B cell (primary cell): ENCODE data around the gene LRRC3. TPM values are rescaled to one million over a fixed set of nuclear protein-coding genes. Genes with fewer than 3 reads are reported as not detected.

ENCODE experiments used
- ATAC-seq: fragments of 200-7000 bp; cut with Tn5 transposase; one replicate; pipeline ENCODE4 v1.10.0; 2021; ENCODE audit warnings: low read depth, mild to moderate bottlenecking, moderate number of reproducible peaks, moderate library complexity
- CTCF ChIA-PET: fragments of 350-600 bp; sonication (Branson Sonifier 250); formaldehyde crosslinking; loops from one replicate; lab custom pipeline; 2021; ENCODE audit warnings: antibody characterized with exemption, inconsistent platforms; lab: Charles Lee
- POLR2A ChIA-PET: fragments of 350-600 bp; sonication (Branson Sonifier 250); formaldehyde crosslinking; loops from one replicate; lab custom pipeline; 2021; ENCODE audit warnings: antibody characterized with exemption; lab: Charles Lee
- DNase-seq: peaks from one replicate; pipeline ENCODE4 v3.0.0; 2013
- H2AFZ ChIP-seq: 2 replicates; pipeline ENCODE4 v1.6.1; 2012; ENCODE audit warnings: mild to moderate bottlenecking, low read depth, low read length; ENCODE audit not compliant: insufficient read depth, poor library complexity, severe bottlenecking
- H3K27ac ChIP-seq, 2 donors: 1 replicate in 1 of 2; 2 replicates in 1 of 2; pipeline ENCODE4 v1.5.1; 2012 to 2013; ENCODE audit warnings: low read length in 2 of 2, mild to moderate bottlenecking in 2 of 2, moderate library complexity in 1 of 2
- H3K27me3 ChIP-seq, 4 experiments: fragments of 200-600 bp in 1 of 4; sonication (generic) in 1 of 4; replicated peaks in 1 of 4; 1 replicate in 2 of 4; 2 replicates in 2 of 4; pipeline versions ENCODE4 v1.6.1 to v1.7.0; 2013 to 2016; ENCODE audit warnings: low read length in 3 of 4, mild to moderate bottlenecking in 2 of 4, mixed read lengths in 1 of 4, moderate library complexity in 1 of 4; ENCODE audit not compliant: insufficient read depth in 4 of 4, control insufficient read depth in 3 of 4; ENCODE audit errors: control extremely low read depth in 1 of 4
- H3K36me3 ChIP-seq, 2 experiments: replicated peaks in 1 of 2; 1 replicate in 1 of 2; 2 replicates in 1 of 2; pipeline versions ENCODE4 v1.6.1 to v1.7.1; 2013; ENCODE audit warnings: low read length in 1 of 2; ENCODE audit not compliant: insufficient read depth in 2 of 2, control insufficient read depth in 1 of 2; ENCODE audit errors: control extremely low read depth in 1 of 2, extremely low read depth in 1 of 2
- H3K4me1 ChIP-seq, 2 donors: fragments of 200-600 bp in 1 of 2; sonication (generic) in 1 of 2; 1 replicate in 1 of 2; 2 replicates in 1 of 2; pipeline versions ENCODE4 v1.5.1 to v1.6.1; 2013 to 2017; ENCODE audit warnings: low read length in 2 of 2; ENCODE audit not compliant: control insufficient read depth in 2 of 2, insufficient read depth in 2 of 2
- H3K4me2 ChIP-seq: replicated peaks from 2 replicates; pipeline ENCODE3; 2012; ENCODE audit warnings: mild to moderate bottlenecking, low read depth, low read length; ENCODE audit not compliant: poor library complexity, severe bottlenecking
- H3K4me3 ChIP-seq, 5 experiments: fragments of 200-600 bp in 1 of 5; sonication (generic) in 1 of 5; 1 replicate in 3 of 5; 2 replicates in 2 of 5; pipeline versions ENCODE4 v1.5.1 to v1.7.0; 2011 to 2016; ENCODE audit warnings: low read length in 4 of 5, mild to moderate bottlenecking in 4 of 5, low read depth in 2 of 5, control low read depth in 1 of 5, moderate library complexity in 1 of 5; ENCODE audit not compliant: insufficient read depth in 1 of 5; ENCODE audit errors: control extremely low read depth in 1 of 5, extremely low read depth in 1 of 5
- H3K79me2 ChIP-seq: fragments of 200-600 bp; sonication (generic); one replicate; pipeline ENCODE4 v1.6.0; 2016; ENCODE audit warnings: low read length; ENCODE audit not compliant: control insufficient read depth, insufficient read depth
- H3K9ac ChIP-seq: fragments of 200-600 bp; sonication (generic); 2 replicates; pipeline ENCODE4 v1.6.1; 2017; ENCODE audit warnings: mild to moderate bottlenecking, low read length, moderate library complexity
- H3K9me3 ChIP-seq, 3 donors: one replicate each; pipeline versions ENCODE4 v1.6.1 to v1.7.1; 2013; ENCODE audit warnings: low read length in 2 of 3; ENCODE audit not compliant: control insufficient read depth in 2 of 3, insufficient read depth in 1 of 3; ENCODE audit errors: control extremely low read depth in 1 of 3
- H4K20me1 ChIP-seq: 2 replicates; pipeline ENCODE4 v1.6.0; 2012; ENCODE audit warnings: mild to moderate bottlenecking, low read length; ENCODE audit not compliant: insufficient read depth, control insufficient read depth, poor library complexity, severe bottlenecking
- H3K27ac Mint-ChIP-seq: one replicate; pipeline ENCODE4 v1.8.0; 2021; ENCODE audit warnings: mixed read lengths
- H3K27me3 Mint-ChIP-seq: one replicate; pipeline ENCODE4 v1.8.0; 2021; ENCODE audit warnings: mixed read lengths
- H3K4me1 Mint-ChIP-seq: one replicate; pipeline ENCODE4 v1.8.0; 2021; ENCODE audit warnings: mixed read lengths
- H3K4me3 Mint-ChIP-seq: one replicate; pipeline ENCODE4 v1.8.0; 2021; ENCODE audit warnings: mixed read lengths
- H3K9me3 Mint-ChIP-seq: one replicate; pipeline ENCODE4 v1.8.0; 2022; ENCODE audit warnings: mixed read lengths; ENCODE audit not compliant: insufficient read depth
- EZH2 ChIP-seq: IDR thresholded peaks from 2 replicates; pipeline ENCODE4 v1.6.1; 2012; ENCODE audit warnings: borderline replicate concordance, low read depth, mild to moderate bottlenecking, moderate library complexity, low read length; ENCODE audit not compliant: insufficient read depth, poor library complexity, severe bottlenecking
- WGBS: methylation state at CpG from one replicate; pipeline ENCODE4 v1.1.5; 2013; ENCODE audit warnings: missing lambda C conversion rate; ENCODE audit not compliant: insufficient coverage; 5-methylcytosine and 5-hydroxymethylcytosine counted together
- intact Hi-C: fragments of 100-400 bp; cut with micrococcal nuclease; formaldehyde crosslinking; loops from one replicate; pipeline ENCODE4 v1.10.0; 2022
- polyA plus RNA-seq: library from polyadenylated mRNA; depleted of rRNA; stranded (reverse); fragments of >200 nt; gene quantifications from 2 replicates; pipeline ENCODE4 v1.2.3, GENCODE V29; 2012
- total RNA-seq, 2 donors: library from RNA; stranded (reverse); fragments of 120-200 nt in 1 of 2; gene quantifications; 1 replicate in 1 of 2; 2 replicates in 1 of 2; pipeline versions ENCODE4 v1.2.3 to v1.2.4, GENCODE V29; 2013 to 2022
- TF ChIP-seq, protein P1 (sequence below): fragments of 200-600 bp; IDR thresholded peaks from one replicate; pipeline ENCODE4 v1.8.0; 2022; ENCODE audit warnings: antibody characterized with exemption, mild to moderate bottlenecking

LRRC3 gene
- total and polyA plus RNA-seq, 2 donors (not counting 1 experiment from before 2014, with no cell fraction given): 0.46 to 3.3 TPM

- no peak overlapping the region for H3K4me3 Mint-ChIP-seq
- DNase-seq (no peak), ATAC-seq (no peak)
- ChIA-PET CTCF (no interaction called here), POLR2A (no interaction called here)
- Histone ChIP-seq H3K36me3 (no peaks in the 10 kb centered on the region), H3K9ac (no peak overlapping the region), H3K4me2 (no peak overlapping the region), H3K4me1 (peaks cover 0 to 5% of the 10 kb centered on the region in 2 donors), H2AFZ (no peak overlapping the region), H3K79me2 (no peaks in the 10 kb centered on the region), H4K20me1 (no peaks in the 10 kb centered on the region), H3K9me3 (no peaks in the 10 kb centered on the region), H3K27ac (no peak overlapping the region), H3K4me3 (no peak overlapping the region), H3K27me3 (peaks cover 0 to under 1% (median 0%) of the 10 kb centered on the region in 4 experiments)
- TF ChIP-seq, protein P1, sequence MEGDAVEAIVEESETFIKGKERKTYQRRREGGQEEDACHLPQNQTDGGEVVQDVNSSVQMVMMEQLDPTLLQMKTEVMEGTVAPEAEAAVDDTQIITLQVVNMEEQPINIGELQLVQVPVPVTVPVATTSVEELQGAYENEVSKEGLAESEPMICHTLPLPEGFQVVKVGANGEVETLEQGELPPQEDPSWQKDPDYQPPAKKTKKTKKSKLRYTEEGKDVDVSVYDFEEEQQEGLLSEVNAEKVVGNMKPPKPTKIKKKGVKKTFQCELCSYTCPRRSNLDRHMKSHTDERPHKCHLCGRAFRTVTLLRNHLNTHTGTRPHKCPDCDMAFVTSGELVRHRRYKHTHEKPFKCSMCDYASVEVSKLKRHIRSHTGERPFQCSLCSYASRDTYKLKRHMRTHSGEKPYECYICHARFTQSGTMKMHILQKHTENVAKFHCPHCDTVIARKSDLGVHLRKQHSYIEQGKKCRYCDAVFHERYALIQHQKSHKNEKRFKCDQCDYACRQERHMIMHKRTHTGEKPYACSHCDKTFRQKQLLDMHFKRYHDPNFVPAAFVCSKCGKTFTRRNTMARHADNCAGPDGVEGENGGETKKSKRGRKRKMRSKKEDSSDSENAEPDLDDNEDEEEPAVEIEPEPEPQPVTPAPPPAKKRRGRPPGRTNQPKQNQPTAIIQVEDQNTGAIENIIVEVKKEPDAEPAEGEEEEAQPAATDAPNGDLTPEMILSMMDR: no peak
- TF ChIP-seq EZH2: no peak
- no peaks in the 10 kb centered on the region for H3K9me3 Mint-ChIP-seq
- 82% methylated on average over 16 of the region's 16 CpGs for WGBS
- intact Hi-C loops: no loop called here
- H3K27ac Mint-ChIP-seq: no peak overlapping the region
- H3K4me1 Mint-ChIP-seq: peaks cover 2% of the 10 kb centered on the region
- no peaks in the 10 kb centered on the region for H3K27me3 Mint-ChIP-seq
These were observed 23.0 kb downstream of the LRRC3 start for GRCh38 chr21:44478124-44478800.

GRCh38 chr21:44478801-44479167 is 23.5 kb downstream of the LRRC3 start:
- TF ChIP-seq, protein P1: no peak
- no peak for TF ChIP-seq EZH2
- ChIA-PET POLR2A (no interaction called here), CTCF (no interaction called here)
- ATAC-seq: no peak
- H3K4me2 ChIP-seq: no peak overlapping the region
- H3K27ac ChIP-seq: no peak overlapping the region
- no peak for DNase-seq
- H4K20me1 ChIP-seq: no peaks in the 10 kb centered on the region
- Mint-ChIP-seq H3K27me3 (no peaks in the 10 kb centered on the region), H3K9me3 (no peaks in the 10 kb centered on the region), H3K27ac (no peak overlapping the region), H3K4me3 (no peak overlapping the region), H3K4me1 (peaks cover 2% of the 10 kb centered on the region)
- no peak overlapping the region for H2AFZ ChIP-seq
- WGBS: 85% methylated on average over 3 of the region's 5 CpGs
- H3K79me2 ChIP-seq: no peaks in the 10 kb centered on the region
- H3K36me3 ChIP-seq: no peaks in the 10 kb centered on the region
- H3K9me3 ChIP-seq: no peaks in the 10 kb centered on the region
- H3K9ac ChIP-seq: no peak overlapping the region
- peaks cover 0 to 3% (median 0%) of the 10 kb centered on the region in 4 experiments for H3K27me3 ChIP-seq
- no peak overlapping the region for H3K4me3 ChIP-seq
- intact Hi-C loops: no loop called here
- peaks cover 0 to 5% of the 10 kb centered on the region in 2 donors for H3K4me1 ChIP-seq
